H4 (cell line): ENCODE results near the gene CAMSAP1. TPM values are rescaled to one million over a fixed set of nuclear protein-coding genes. Genes with fewer than 3 reads are reported as not detected.

Experiments
- DNase-seq: peaks from one replicate; pipeline ENCODE4 v3.0.0-alpha.2; 2015; ENCODE audit warnings: low spot score
- total RNA-seq: library from RNA; depleted of rRNA; stranded (reverse); fragments of >200 nt; shearing (Covaris generic); gene quantifications from 2 replicates; pipeline ENCODE4 v1.2.3, GENCODE V29; 2014

Gene CAMSAP1
- total RNA-seq, 1 experiment from 2014 or later = 11.0 TPM

DNA sequence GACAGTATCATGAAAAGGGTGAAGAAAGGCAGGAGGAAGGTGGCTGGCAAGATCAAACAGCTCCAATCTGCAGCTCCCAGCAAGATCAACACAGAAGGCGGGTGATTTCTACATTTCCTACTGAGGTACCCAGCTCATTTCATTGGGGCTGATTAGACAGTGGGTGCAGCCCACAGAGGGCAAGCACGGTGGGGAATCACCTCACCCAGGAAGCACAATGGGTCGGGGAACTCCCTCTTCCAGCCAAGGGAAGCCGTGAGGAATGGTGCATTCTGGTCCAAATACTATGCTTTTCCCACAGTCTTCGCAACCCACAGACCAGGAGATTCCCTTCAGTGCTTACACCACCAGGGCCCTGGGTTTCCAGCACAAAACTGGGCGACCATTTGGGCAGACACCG, 66.8 kb downstream of the CAMSAP1 start:
- no peak for DNase-seq

DNA sequence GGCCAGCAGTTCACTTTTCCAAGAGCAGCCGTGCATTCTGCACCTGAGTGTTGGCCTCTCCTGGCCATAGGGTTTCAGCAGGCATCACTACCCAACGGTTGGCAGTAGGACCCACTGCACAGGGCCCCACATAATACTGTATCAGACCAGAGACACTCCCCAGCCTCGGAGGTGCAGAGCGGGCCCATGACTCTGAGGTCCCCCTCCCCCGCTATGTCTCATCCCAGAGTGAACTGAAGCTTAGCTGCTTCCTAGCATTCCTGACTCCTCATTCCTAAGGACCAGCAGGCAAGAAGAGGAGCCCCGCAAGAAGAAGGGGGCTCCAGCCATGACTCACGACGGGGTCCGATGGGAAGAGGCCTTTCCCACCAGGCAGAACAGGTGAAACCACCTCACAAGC, 67.2 kb downstream of the CAMSAP1 start:
- no peak for DNase-seq

DNA sequence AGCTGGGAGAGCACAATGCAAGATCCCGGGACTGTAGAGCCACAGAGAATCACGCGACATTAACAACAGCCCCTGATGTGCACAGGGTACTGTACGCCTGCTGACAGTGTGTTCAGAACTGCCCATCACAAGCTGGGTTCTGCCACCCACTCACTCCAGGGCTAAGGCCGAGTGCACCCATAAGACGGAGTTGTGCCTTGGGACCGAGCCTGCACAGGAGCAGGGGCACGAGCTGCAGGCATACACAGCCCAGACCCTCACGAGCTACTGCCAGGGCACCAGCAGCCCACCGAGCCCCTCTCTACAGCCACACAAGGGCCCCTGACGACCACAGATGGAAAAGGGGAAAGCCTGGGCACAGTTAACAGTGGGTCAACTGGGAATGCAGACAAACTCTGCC, 67.8 kb downstream of the CAMSAP1 start:
- DNase-seq = no peak

DNA sequence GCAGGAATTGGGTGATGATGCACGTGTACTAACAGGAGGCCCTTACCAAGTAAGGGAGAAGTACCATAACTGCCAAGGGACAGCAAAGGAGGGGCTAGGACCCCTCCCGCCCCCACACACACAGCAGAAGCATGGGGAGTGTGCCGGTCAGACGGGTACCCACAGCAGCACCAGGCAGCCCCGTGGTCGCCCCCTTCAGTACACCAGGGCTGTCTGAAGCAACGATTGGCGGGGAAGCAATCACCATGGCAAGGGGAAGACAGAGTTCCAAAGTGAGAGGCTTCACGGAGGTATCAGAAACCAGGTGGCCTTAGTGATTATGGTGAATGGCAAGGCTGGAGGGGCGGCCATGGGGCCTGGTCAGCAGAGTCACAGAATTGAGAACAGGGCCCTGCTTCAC, 72.2 kb downstream of the CAMSAP1 start:
- no peak for DNase-seq

DNA sequence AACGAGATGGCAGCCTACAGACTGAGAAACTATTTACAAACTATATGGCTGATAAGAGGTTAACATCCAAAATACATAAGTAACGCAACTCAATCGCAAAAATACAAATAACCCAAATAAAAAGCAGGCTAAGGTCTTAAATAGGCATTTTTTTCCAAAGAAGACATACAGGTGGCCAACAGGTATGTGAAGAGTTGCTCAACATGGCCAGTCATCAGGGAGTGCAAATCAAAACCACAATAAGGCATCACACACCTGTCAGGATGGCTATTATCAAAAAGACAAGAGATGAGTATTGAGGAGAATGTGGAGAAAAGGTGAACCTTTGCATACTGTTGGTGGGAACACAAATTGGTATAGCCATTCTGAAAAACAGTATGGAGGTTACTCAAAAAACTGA, 73.5 kb downstream of the CAMSAP1 start:
- no peak for DNase-seq

DNA sequence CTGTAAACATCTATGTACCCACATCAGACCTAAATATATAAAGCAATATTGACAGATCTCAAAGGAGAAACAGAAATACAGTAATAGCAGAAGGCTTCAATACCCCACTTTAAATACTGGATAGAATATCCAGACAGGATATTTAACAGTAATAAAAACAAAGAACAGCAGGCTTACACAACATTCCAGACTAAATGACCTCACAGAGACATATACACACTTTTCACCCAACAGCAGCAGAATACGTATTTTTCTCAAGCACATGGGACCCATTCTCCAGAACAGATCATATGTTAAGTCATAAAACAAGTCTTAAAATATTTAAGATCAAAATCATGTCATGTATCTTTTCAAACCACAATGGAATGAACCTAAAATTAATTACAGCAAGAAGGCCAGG, 76.8 kb downstream of the CAMSAP1 start:
- DNase-seq = no peak

DNA sequence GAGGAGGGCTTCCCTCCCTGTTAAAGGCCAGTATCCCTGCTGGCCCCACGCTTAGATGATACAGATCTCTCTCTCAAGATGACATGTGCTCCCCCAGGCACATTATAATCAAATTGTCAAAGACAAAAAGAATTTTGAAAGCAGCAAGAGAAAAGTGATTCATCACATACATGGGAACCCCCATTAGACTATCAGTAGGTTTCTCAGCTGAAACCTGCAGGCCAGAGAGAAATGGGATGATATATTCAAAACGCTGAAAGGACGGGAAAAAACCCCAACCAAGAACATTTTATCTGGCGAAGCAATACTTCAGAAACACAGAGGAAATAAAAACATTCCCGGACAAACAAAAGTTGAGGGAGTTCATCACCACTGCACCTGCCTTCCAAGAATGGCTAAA, 78.7 kb downstream of the CAMSAP1 start:
- DNase-seq = no peak

DNA sequence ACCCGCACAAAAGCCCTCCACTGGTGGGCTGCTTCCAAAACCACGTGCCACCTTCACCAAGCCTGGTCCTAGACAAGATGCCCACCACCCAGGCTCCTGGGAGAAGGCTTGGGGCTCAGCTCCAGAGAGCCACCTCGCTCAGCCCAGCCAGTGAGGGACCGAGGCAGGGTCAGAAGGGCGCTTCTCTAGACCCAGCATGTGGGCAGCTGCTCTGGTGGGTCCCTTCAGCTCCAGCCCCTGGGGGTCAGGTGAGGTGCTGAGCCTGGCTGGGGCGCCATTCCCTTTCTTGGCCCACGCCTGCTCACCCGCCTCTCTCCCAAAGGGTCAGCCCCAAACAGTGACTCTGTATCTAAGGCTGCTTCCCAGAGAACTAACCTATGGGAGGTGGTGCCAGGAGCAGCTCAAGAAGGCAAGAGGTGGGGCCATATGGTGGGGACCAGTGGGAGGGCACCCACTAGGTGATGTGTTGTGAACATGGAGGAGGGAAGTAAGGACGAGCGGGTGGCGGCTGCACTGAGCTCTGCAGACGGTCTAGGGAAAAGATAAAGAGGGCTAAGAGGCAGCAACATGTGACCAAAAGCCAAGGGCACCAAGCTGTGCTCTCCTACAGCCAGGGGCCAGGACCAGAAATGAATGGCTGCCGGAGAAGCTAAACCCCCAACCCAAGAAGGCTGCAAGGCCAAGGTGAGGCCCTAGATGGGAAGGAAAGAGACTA, 79.3 kb downstream of the CAMSAP1 start:
- DNase-seq = no peak

DNA sequence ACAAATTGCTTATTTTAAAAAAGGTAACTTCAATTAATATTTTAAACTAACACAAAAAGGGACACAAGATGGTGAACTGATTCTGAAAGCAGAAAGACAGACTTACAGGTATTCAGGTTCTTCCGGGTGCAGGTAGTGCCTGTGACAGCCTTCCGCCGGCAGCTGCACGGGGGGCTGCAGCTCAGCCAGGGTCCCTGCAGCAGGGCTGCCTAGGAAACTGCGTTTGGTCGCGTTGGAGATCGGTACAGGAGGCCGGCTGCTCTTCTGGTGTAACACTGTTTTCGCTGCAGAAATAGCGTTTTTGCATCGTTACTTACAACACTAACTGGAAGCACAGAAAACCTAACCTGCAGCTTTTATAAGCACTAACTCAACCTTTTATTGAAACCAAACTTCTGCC, 80.0 kb downstream of the CAMSAP1 start:
- no peak for DNase-seq

DNA sequence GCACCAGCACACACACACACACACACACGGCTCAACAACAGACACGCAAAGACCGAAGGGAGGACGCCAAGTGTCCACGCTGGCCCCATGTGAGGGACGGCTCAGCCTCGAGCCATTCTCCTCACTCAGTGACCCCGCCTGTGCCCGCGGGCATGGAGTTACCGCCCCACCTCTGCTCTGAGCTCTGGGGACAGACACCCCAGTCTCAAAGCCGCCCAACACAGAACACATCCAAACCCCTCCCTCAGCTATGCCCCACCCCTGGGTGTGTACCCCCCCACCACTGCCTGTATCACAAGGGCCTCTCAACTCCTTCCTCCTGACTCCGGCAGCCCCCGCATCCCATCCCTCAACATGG, 81.2 kb downstream of the CAMSAP1 start:
- no peak for DNase-seq

DNA sequence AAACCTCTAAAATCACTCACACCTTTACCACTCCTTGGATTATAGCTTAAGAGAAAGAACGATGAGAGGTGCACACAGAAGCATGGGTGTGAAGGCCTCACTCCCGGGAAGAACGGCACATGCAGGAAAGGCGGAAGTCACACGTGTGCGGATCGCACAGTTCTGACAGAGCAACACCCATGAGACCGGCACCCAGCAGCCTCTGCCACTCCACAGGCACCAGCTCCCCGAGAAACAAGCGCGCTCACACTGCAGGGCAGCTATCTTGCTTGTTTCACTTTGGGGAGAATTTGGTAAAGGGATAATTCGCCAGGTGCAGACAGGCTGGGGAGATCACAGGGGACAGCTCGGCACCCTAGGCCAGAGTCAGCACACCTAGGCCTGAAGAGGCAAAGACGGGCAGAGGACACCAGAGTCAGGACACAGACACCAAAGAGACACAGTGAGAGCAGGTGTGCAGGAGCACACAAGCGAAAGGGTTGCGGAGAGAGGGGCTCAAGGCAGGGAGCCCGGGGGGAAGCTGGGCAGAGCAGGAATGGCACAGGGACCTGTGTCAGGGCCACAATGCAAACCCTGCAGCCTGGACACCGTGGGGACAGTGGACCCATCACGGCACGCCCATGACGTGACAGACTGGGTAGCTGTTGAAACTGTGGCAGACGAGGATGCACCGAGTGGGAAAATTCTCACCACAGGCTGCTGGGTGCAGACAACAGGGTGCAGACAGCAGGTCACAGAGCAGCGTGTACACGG, 81.7 kb downstream of the CAMSAP1 start:
- DNase-seq = no peak

DNA sequence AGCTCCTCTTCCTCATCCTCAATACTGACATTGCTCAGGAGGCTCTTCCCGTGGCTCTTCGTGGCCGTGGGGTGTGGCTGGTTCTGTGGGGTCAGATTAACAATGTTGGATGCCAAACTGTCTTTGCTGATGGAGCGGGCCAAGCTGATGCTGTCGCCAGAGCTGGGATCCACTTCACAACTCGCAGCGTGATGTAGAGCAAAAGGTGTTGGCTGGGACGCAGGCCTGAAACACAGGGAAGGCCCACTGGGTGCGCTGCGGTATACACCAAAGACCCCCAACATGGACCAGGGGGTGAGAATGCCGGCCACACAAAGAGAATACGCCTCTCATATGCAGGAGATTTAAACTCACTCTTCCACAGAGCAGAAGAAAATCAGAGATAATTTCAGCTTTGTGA, 84.3 kb downstream of the CAMSAP1 start:
- DNase-seq = no peak

DNA sequence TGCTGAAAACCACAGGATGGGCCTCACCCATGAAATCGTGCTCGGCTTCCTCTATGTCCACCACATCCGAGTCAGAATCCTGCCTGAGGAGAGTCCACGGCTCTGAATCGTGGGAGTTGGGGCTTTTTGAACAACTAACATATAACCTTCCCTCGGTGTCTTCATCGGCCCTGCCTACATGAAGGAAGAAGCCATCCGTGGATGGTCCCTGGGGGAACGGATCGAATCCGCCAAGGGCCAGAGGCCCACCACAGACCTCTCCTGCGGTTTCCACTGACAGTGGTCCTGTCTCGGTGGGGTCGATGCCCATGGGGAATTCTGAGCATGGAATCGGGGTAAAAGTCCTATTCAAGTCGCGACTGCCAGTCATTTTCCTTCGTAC, 85.0 kb downstream of the CAMSAP1 start:
- DNase-seq = no peak

DNA sequence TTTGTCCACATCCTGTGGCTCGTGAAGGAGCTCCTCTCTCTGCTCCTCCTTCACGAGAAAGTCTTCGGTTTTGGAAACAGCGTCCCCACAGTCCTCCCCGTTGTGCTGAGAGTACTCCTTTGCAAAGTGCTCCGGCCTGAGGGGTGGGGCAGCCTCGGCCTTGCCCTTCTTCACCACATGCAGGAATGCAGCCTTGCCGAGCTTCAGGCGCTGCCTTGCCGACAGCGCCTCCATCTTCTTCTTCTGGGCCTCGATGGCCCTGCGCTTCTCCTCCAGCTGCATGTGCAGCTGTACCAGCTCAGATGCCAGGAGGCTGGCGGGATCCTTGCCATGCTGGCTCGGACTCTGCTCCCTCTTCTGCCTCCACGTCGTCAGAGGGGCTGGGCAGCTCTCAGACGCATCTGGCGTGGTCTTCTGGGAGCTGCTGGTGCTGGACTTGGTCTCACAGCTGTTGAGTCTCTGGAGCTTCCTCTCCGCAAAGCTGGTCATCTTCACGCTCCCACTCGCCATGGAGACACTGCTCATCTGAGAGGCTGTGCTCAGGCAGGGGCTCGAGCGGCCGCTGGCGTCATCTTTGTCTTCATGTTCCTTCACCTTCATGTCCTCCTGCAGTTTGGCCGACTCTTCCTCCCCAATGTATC, 85.5 kb downstream of the CAMSAP1 start:
- no peak for DNase-seq

DNA sequence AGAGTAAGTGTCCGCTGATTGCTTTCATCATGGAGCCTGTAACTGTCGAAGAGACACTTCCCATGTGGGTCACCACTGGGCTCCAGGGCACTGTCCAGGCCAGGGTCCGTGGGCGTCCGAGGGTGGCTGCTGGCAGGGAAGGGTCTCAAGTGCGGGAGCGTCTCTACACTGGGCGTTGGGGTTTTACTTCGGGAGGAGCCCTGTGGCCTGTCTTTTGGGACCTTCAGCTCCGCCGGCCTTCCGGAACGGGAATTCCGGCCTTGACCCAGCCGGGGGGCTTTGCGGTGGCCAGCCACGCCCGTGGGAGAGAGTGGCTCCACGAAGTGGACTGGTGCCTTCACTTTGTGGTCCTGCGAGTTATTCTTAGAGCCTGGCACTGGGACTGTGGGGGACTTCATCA, 86.2 kb downstream of the CAMSAP1 start:
- no peak for DNase-seq

DNA sequence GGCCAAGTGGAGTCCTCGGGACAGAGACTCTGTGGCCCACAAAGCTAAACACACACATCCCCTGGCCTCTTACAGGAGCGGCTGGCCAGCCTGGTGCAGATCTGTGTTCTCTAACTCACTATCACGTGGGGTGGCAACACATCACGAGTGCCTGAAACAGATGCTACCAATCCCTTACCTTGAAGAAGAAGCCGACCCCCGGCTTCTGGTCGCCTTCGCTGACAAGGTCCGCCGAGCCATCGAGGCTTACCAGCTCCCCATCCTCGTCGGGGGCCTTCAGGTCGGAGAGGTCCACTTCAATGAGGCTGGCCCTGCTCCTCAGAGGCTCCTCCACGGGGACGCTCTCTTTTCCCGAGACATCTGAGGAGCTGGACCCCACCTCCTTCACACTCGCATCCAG, 86.7 kb downstream of the CAMSAP1 start:
- DNase-seq = no peak

DNA sequence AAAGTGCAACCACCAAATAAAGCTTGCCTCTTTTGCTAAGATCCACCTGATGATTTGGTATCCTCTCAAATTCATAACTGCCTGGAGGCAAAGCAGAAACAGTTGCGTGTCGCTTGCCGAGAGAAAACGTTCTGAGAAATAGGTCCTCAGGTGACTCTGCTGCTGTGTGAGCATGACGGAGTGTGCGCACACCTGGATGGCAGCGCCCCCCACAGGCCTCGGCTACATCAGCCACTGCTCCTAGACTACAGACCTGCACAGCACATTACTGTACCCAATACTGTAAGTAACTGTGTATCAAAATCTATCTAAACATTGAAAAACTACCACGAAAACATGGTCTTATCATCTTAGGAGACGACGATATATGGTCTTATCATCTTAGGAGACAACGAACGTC, 87.4 kb downstream of the CAMSAP1 start:
- DNase-seq = no peak

DNA sequence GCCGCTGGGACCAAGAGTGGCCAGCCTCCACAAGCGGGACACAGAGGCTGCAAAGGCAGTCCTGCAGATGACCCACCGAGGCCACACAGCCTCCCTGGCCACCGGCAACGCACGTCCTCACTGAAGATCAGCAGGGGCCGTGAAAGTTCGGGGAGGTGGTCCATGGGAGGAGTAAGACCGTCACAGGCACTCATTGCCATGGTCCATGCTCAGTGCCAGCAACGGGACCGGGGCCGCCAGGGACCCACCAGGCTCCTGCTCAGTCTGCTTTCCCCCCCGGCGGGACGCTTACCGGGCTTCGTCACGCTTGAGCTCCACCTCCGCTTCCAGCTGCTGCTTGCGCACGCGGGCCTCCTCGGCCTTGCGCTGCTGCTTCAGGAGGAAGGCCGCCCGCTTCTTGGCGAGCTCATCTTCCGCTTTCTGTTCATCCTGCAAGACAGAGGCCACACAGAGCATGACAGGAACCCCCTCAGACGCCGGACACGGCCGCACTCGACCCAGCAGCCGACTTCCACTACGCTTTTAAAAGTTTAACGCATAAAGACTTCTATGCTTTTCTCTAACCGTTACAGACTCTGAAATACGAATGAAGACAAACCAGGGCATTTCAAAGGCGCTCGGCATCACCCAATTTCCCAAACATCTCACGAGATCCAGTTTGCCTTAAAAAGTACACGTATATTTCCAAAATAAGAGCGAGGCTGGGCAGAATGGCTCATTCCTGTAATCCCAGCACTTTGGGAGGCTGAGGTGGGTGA, 88.4 kb downstream of the CAMSAP1 start:
- DNase-seq = no peak

DNA sequence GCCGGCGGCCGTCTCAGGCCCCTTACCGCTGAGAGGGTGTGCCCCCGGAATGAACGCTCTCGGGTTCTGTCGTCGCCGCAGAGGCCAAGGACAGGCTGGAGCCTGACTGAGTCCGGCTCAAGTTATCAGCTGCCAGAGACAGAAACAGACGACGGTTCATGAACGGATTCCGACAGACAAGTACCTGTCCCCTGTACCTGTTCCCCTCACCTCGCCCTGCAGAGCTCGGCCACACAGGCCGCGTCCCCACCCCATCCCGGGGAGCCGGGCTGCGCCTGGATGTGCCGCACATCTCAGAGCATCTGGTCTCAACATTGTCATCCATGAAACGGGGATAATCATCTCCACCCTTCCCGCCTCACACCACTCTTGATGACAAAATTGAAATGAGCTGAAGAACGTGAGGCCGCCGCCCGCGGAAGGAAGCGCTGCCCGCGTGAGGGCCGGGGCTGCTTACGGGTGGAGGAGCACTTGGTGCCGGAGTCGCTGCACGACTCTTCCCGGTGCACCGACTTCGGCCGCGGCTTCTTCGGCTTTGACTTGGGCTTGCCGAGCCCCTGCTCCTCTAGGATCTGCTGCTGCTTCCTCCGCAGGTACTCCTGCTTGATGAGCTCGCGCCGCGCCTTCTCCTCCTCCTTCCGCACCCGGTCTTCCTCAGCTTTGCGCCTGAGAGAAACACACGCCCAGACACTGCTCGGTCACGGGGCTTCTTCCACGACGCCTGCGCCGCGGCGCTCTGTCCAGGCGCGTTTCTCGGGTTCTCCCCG, 89.2 kb downstream of the CAMSAP1 start:
- DNase-seq = no peak

DNA sequence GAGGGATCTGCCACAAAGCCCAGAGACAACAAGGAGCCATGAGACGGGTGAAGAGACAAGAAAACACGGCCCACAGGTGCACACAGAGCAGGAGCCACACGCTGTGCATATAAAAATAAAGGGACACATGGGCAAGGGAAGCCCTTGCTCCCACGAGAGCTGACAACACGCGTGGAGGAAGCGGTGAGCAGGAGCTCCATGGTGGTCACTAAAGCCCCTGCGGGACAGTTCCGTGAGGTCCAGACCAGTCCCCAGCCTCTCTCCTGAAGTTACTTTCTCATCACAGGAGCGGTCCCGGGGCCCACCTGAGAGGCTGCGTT, 90.7 kb downstream of the CAMSAP1 start:
- DNase-seq = no peak

DNA sequence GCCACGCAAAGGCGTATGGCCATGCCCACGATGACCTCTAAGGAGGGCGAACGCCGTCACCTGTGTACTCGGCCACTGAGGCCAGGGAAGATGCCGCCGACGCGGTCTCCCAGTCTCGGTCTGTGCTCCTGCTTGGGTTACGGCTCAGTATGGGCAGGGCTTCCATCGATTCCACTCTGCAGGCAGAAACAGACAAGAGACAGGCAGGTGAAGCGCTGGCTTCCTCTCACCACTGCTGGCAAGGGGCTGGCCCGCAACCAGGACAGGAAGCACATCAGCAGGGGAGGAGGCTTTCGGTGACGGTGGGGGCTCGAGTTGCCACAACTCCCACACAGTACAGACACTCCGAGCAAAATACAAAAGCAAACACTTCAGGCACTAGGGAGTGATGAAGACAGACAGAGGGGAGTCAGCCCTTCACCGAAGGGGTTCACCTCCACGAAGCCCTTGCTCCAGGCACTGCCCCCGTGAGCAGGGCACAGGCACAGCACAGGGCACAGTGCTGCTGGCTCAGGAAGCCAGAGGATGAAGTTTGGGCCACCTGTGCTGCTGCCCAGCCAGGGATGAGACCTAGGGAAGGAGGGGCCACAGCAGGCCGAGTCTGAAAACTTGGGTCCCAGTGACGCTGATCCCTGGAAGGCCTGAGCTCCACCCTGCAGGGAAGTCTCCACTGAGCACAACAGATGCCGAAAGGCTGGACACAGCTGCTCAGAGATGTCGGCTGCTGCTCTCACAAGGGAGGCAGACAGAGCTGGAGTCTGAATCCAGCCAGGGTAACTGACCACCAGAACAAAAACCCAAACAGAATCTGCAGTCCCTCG, 91.3 kb downstream of the CAMSAP1 start:
- no peak for DNase-seq
